Neural cell (in vitro differentiated cells): Measurements from ENCODE around the gene FAM43A.

Source experiments
- CTCF ChIP-seq: fragments of 450-650 bp; IDR thresholded peaks from 2 replicates; pipeline ENCODE4 v1.5.1; 2014; ENCODE audit warnings: antibody characterized with exemption, mild to moderate bottlenecking, moderate library complexity; ENCODE audit not compliant: poor library complexity, severe bottlenecking
- MXI1 ChIP-seq: fragments of 450-650 bp; conservative IDR thresholded peaks from 2 replicates; pipeline ENCODE4 v1.6.1; 2014; ENCODE audit warnings: antibody characterized with exemption, mild to moderate bottlenecking; ENCODE audit not compliant: poor library complexity, severe bottlenecking
- POLR2AphosphoS5 ChIP-seq: IDR thresholded peaks from 2 replicates; pipeline ENCODE4 v1.6.1; 2012
- REST ChIP-seq: IDR thresholded peaks from 2 replicates; pipeline ENCODE4 v1.6.1; 2012; ENCODE audit warnings: borderline replicate concordance

GRCh38 chr3:194671900-194672808 lies 13.5 kb upstream of the FAM43A start, which contains the start of gene LSG1:
- TF ChIP-seq CTCF: peak; percentile 31
- peak; percentile 38 for TF ChIP-seq REST
- TF ChIP-seq MXI1: peak; percentile 99
- peak; percentile 78 for TF ChIP-seq POLR2AphosphoS5
